GM19035 (cell line): Measurements from ENCODE around the gene ACE.
"Not testable (repeated sequence)": the region's sequence is repeated elsewhere in the genome, so short reads cannot be mapped to it uniquely, and the experiment has no call there.

Experiments used
- ATAC-seq: cut with Tn5 transposase; IDR thresholded peaks from one replicate; pipeline ENCODE4 v1.9.1; 2021; ENCODE audit not compliant: unreplicated experiment

ACE gene

DNA sequence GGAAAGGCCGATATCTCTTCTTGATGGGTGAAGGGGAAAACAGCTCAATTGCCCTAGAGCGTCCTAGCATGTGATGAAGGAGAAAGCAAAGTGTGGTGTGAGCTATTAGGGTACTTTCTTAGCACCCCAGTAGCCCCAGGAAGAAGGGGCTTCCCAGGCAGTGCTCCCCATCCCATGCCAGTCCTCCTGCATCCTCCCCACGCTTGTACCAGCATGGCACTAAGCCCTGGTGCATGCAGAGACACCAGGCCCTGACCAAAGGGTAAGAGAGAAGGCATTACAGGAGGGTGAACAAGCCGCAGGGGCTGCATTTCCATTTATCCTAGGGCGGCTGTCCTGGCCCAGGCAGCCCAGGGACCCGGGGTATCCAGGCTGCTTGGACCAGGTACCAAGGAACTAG is 33.8 kb upstream of the ACE start:
- ATAC-seq: no peak

DNA sequence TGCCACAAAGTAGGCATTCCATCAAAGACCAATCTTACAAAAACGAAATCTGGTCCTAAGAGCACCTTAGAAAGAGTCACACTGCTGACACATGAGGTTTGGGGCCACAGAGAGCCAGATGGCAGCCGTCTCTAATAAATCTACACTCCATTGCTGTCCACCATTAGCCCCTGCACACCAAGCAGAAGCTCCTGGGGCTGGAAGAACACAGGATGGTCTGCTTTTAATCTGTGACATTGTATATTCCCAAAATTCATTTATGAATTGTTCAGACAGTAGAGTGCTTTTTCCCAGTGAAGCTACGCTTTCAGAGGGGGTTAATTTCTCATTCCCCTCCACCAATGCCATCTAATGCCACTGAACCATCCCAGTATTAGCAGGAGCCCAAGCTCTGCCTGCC is 32.4 kb upstream of the ACE start:
- ATAC-seq: no peak

DNA sequence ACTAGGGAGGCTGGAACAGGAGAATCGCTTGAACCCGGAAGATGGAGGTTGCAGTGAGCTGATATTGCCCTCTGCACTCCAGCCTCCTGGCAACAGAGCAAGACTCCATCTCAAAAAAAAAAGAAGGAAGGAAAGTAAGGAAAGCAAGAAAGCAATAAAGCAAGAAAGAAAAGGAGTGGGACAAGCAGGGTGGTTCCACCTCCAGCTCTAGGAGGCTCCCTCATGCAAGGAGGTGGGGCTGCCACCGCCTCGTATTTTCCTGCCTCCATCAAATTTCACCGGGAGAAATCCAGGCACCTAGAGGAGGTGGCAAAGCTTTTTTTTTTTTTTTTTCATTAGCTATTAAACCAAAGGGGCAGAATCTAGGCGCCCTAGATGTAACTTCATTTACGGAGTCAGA is 31.8 kb upstream of the ACE start:
- ATAC-seq: no peak

DNA sequence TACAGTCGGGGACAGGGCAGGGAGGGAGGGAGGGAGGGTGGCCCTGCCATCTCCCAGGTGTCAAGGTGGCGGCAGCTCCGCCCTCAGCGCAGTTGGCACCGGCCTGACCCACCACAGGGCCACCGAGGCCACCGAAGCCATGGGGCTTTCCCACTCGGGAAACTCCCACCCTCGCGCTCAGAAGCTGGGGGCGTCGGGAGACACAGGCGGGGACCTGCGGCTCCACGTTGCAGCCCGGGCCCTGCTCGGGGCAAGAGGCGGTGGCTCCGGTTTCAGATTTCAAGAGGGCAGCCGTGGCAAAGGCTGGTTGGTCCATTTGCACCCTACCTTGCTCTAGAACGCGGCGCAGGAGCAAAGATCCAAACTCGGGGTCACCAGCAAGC is 31.3 kb upstream of the ACE start:
- peak; percentile 30 for ATAC-seq

DNA sequence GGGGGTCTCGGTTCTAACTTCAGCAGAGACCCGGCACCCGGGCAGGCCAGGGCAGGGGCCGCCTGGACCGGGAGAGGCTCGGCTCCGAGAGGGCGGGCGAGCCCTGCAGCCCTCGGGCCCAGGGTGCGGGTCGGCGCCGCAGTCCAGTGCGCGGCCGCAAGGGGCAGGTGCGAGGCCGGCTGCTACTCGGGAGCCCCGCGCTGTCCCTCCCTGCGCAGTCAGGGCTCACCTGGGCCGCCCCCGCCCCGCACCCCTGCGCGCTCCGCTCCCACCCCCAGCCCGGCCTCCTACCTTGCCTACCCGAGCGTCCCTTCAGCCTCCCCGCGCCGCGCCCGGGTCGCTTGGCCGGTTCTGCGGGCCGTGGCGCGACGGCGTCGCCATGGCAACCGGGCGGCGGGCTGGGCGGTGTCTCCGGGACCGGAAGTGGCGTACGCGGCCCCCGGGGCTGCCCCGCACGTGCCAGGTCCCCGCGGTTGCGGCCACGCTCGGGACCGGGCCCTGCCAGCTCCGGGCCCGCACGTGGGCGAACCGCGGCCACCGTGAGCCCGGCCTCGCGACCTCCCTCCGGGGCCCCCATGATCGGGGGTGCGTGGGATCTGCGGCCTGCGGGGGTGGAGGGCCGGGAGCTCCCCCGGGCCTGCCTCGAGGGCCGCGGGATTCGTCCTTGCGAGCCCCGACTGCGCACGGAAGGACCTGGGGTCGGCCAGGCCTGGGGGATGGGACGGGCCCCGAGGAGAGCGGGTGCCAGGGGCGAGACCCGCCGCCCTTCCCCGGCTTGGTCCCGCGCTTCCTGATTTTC is 30.7 kb upstream of the ACE start, which contains the start of gene CYB561:
Gene CYB561 (minus strand): TSS at position 353 of the 799 bp plus-strand sequence. CDS start 8,759 bp downstream, outside the sequence.
- peak; percentile 63 for ATAC-seq

DNA sequence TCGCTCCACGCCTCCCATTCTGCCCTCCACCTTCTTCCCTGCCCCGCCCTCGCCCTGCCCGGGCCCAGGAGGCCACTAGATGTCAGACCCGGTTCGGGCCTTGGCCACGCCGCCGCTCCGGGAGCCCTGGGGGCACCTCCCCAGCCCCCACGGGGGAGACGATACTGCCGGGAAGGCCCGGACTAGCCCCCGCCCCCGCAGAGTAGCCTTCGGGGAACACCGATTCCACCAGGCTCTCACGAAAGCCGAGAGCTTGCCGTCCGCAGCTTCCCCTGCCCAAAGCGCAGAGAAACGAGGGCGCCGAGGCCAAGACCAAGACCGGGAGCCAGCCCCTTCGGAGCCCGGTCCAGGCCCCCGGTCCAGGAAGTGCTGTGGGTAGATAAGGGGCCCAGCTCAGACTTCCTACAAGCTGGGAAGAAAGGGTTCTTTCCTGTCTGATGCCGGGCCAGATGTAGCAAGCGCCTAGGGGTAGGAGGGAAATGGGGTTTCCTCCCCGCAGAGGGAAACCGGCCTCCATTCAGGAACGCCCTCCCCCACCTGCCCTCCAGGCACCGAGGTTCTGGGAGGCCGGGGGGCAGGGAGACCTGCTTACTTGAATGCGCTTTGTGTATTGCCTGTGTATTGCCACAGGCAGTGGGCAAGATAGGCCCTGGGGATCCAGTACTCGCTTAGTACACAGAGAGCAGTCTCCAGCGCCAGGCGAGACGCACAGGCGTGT is 29.9 kb upstream of the ACE start:
- ATAC-seq: peak; percentile 30

DNA sequence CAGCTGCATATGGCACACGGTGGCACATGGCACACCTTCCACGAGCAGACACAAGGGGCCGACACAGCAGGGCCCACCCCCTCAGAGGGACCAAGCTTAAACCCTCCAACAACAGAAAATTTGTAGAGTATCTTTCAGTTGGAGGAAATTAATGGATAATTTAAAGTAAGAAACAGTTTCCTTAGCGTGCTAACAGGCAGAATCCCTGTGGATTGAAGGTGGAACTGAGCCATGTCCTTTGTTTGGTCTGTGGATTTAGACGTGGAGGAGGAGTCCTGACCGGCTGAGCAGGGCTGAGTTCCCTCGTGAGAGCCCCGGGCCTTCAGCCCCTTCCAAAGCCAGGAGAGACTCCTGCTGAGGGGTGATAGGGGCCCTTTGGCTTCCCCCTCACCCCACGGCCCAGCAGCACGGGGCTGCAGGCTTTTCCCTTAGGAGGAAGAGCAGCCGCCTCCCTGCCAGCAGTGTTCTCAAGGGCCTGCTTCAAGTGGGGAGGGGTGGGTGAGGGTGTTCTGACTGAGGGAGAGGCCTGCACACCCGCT is 29.3 kb upstream of the ACE start:
- no peak for ATAC-seq

DNA sequence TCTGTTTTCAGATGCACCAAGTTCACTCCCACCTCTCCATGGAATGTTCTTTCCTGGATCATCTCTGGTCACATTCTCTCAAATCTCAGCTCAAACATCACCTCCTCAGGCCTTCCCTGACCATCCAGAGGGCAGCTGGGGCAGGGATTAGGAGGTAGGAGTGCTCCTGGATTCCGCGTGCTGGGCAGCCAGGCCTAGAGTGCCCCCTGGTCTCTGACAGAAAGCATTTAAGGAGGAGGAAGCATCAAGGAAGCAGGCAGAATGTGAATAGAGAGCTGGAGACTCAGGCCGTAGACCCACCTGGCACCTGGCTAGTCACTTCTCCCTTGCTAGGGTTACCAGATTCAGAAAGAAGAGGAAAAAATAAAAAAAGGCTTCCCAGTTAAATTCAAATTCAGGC is 28.2 kb upstream of the ACE start:
- ATAC-seq: no peak

DNA sequence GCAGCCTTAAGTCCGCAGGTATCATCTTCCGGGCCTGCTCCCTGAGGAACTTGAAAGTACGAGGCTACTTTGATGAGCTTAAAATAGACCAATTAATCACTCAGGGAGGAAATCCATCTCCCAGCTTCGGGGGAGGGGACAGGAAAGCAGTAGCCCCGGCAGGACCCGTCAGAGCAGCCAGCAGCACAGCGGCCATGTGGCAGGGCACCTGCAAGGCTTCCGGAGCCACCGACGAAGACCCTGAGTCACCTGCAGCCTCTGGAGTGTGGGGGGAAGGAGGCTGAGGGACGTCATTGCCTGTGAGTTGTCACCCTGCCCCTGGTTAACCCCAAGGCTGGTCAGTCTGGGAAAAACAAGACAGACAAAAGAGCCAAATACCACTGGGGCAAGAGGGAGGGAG is 26.3 kb upstream of the ACE start:
- ATAC-seq: no peak

DNA sequence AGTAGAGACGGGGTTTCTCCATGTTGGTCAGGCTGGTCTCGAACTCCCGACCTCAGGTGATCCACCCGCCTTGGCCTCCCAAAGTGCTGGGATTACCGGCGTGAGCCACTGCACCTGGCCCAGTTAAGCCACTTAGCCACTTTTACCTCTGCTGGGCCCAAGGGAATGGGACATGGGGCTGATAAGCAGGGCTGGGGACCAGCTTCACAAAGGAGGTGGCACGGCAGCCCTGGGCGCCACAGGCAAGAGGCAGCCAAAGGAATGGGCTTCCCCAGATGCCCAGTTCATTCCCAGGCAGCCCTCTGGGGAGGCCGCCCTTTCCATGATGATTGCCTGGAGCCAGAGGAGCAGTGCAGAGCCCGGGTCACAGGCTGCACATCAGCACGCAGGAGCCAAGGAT is 25.7 kb upstream of the ACE start:
- no peak for ATAC-seq

DNA sequence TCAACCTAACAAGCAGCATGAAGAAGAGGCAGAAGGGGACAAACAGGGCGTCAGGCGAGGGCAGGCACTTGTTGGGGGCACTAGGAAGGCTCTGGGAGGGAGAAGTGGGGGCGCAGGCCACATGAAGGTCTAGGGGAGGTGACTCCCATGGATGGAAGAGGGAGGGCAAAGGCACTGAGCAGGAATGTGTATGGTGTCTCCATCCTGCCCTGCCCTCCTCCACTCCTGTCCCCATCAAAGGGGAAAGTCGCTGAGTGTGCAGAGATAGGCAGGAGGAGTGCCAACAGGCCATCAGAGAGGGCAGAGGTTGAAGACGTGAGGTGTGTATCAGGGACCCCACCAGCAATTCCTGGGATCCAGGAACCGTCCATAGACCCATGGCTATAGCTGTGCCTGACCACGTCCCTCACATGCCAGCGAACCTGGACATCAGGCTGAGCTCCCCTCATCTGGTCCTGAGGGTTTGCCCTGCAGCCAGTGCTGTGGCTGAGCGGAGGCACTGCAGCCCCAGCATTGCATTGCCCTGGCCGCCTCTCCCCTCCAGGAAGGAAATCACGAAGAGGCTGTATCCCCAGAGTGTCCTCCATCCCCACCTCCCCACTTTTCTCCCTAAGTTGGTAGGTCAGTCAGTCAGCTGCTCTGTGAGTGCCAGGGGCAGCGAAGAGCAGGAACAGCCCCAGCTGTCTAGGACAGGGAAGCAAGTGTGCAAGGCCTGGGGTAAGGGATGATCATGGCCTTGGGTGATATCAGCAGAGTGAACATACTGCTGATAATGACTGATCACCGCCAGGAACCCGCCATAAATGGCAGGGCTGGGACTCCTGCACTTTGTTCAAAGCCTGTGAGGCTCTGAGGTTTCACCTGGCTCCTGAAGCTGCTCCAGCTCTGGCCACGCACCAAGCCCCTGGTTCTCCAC is 24.6 kb upstream of the ACE start:
- ATAC-seq: no peak

DNA sequence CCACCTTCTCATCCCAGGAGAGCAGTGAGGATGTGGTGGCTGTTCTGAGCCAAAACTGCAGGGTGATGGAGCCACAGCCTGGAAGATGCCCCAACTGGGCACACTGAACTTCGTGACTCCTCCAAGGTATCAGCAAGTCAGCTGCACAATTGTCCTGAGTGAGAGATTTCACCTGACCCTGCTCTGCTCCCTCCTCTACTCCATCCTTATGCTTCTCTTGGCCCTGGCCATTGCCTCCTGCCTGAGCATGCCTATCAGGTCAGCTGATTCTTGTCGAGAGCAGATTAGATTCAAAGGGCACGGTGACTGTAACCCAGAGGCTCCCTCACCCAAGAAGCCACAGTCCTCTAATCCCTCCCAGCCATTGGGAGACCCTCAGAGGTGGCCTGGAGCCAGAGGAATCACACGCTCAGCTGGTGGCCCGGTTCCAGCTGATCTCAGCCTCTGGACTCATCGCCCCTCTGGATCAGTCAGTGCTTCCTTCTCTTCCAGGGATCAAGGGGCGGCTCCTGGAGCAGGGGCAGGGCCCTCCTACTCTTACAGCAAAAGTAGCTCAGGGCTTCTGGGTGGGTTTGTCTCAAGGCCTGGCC is 23.8 kb upstream of the ACE start:
- no peak for ATAC-seq

DNA sequence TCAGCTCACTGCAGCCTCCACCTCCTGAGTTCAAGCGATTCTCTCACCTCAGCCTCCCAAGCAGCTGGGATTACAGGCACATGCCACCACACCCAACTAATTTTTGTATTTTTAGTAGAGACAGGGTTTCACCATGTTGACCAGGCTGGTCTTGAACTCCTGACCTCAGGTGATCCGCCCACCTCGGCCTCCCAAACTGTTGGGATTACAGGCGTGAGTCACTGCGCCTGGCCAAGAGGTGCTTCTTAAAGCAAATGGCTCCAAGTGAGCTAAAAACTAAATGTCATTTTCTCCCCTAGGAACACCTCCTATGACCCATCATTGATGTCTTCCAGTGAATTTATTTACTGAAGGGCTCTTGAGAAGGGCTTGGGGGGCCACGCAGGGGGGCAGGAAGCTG is 22.5 kb upstream of the ACE start:
- ATAC-seq: not testable (repeated sequence)

DNA sequence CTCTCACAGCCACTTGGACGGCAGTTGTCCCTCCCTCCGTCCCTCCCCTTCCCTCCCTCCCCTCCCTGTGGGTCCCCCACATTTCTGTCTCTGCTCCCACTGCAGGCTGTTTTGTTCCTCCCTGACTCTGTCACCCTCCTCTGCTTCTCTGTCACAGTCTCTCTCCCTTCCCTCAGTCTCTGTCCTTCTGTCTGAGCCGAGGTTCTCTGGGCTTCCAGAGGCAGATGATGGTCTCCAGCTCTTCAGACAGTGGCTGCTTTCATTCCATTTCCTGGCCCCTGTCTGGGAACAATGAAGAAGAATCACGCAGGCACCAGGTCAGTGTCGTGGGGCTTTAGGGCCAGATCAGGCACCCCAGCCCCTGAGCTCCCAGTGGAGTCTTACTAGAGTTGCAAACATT is 21.9 kb upstream of the ACE start:
- no peak for ATAC-seq

DNA sequence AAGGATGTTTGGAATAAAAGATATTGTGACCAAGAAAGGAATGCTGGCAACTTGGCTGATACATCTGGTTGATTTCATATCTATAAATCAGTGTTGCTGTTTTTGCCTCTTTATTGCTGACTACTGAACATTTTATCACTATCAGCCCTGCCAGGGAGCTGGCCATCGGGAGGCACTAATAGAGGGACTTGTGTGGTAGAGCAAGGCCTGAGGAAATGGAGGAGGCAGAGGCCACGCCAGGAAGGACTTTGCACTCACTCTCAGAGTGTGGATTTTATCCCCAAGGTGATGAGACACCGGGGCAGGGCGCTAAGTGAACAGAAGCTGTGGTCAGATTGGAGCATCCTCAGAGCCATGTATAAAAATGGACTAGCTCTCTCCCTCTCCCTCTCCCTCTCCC is 21.4 kb upstream of the ACE start:
- no peak for ATAC-seq

DNA sequence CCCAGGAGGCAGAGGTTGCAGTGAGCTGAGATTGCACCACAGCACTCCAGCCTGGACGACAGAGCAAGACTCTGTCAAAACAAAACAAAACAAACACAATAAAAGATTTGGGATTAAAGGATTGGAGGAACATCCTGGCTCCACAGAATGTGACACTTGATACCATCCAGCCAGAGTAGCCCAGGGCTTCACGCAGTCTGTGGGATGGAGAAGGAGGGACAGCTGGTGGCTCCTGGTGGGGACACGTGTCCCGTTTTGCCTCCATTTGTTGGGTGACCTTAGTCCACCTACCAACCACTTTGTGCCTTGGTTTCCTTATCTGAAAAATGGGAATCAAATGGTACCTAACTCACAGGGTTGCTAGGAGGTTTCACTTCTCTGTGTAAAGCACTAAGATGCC is 18.4 kb upstream of the ACE start:
- ATAC-seq: no peak

DNA sequence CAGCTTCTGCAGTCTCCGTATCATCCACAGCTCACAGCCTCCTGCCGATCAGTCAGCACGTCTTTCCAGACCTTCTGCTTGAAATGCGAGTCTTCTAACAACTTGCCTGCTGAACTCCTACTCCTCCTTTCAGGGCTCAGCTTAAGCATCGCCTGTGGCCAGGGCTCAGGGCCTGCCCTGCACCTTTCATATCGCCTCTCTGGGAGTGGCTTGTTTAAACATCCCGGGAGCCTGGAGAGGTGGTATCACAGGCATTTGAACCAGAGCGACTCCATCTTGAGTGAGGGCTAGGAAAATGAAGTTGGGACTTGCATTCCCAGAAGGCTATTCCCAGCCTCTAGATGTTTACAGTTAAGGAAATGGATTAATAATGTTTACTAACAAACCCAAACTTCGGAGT is 16.8 kb upstream of the ACE start:
- no peak for ATAC-seq

DNA sequence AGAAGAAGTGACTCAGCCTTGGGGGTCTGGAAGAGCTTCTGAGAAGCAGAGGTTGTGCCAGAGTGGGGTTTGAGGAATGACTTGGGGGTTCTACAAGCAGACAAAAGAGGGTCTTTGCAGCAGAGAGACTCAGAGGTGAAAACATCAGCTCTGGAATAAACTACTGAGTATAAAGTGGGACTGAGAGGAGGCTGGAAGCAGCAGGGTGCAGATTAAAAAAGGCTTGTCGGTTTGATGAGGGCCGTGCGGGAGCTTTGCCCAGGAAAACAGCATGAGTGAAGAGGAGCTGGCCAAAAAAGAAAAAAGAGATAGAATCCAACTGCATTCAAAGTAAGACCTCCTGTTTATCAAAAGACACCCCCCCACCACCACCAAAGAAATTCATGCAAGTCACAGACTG is 13.1 kb upstream of the ACE start:
- ATAC-seq: no peak

DNA sequence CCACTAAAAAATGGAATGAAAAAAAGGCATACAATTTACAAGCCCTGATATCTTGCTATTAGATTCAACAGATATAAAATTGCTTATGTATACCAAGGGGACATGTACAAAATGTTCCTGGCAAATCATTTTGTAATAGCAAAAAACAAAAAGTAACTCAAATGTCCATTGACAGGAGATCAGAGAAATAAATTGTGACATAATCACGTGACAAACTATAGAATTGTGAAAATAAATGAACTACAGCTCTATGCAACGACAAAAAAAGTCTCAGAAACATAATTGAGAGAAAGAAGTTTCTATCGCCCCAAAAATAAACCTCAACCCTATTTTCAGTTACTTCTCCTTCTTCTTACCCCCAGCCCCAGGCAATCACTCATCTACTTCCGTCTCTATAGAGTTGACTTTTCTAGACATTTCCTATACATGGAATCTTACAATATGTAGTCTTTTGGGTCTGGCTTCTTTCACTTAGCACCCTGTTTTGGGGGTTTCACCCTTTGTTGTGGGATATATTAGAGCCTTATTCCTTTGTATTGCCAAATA is 12.1 kb upstream of the ACE start:
- ATAC-seq: no peak

DNA sequence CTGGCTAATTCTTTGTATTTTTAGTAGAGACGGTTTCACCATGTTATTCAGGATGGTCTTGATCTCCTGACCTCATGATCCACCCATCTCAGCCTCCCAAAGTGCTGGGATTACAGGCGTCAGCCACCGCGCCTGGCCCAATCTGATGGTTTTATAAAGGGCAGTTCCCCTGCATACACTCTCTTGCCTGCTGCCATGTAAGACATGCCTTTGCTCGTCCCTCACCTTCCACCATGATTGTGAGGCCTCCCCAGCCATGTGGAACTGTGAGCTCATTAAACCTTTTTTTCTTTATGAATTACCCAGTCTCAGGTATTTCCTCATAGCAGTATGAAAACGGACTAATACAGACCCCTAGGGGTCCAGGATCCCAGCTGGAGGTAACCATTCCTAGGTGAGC is 8.8 kb upstream of the ACE start:
- not testable (repeated sequence) for ATAC-seq

DNA sequence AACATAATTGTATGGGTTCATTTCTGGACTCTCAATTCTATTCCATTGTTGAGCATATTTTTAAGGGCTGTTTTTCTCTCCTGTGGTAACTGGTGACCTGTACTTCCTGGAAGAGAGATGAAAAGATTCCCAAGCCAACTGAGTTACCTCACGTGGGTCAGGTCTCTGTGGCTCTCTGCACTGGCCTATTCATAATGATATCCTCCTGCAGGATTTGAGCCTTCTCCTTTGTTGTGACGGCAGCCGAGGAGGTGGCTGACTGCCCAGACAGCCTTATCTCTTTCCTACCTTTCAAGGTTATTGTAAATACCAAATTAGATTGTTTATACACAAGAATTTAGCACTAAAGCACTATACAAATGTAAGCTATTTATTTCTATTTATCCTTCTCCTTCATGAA is 2.7 kb upstream of the ACE start:
- no peak for ATAC-seq
